GM18870 (cell line): ENCODE data around the gene NIT2.
"Not testable (repeated sequence)": the region's sequence is repeated elsewhere in the genome, so short reads cannot be mapped to it uniquely, and the experiment has no call there.

Experiments used
- ATAC-seq: cut with Tn5 transposase; IDR thresholded peaks from one replicate; pipeline ENCODE4 v1.9.1; 2021; ENCODE audit warnings: moderate library complexity; ENCODE audit not compliant: unreplicated experiment

Gene NIT2

DNA sequence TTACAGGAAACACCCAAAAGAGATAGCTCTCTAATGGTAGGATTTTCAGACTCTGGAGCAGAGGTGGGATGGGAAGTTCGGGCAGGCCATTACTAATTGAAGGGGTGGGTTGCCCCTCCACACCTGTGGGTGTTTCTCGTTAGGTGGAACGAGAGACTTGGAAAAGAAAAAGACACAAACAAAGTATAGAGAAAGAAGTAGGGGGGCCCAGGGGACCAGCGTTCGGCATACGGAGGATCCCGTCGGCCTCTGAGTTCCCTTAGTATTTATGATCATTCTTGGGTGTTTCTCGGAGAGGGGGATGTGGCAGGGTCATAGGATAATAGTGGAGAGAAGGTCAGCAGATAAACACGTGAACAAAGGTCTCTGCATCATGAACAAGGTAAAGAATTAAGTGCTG lies 1.7 kb downstream of the NIT2 start:
- ATAC-seq: not testable (repeated sequence)

GRCh38 chr3:100338911-100339310 lies 4.4 kb downstream of the NIT2 start:
- ATAC-seq: no peak

DNA sequence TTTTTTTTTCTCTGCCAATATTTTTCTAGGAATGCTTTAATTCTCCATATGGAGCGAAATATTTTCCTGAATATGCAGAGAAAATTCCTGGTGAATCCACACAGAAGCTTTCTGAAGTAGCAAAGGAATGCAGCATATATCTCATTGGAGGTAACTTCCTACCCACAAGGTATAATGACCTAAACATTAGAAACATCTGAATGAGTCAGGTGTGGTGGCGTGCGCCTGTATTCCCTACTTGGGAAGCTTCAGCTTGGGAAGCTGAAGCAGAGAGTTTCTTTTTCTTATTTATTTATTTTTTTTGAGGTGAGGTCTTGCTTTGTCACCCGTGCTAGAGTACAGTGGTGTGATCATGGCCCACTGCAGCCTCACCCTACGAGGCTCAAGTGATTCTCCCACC lies 5.2 kb downstream of the NIT2 start:
- no peak for ATAC-seq

DNA sequence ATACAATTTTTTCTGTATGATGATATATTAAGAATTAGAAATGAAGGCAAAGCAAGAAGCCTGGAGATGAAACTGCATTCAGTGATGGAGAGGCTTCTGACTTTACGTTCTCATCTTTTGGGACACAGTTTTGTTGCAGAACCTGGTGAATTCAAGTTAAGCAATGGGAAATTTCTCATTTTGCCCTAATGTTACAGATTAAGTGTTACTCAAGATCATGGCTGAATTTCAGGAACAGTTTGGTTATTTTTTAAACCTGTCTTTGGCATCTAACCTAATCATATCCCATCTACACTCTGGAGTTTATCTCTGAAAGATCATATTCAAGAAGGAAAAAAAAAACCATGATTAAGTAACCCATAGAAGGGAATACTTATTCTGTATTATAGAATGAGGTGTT lies 6.0 kb downstream of the NIT2 start:
- no peak for ATAC-seq

- no peak for ATAC-seq
Measured at GRCh38 chr3:100348727-100349126, 14.2 kb downstream of the NIT2 start.

GRCh38 chr3:100351770-100352169 lies 17.2 kb downstream of the NIT2 start:
- ATAC-seq: not testable (repeated sequence)

DNA sequence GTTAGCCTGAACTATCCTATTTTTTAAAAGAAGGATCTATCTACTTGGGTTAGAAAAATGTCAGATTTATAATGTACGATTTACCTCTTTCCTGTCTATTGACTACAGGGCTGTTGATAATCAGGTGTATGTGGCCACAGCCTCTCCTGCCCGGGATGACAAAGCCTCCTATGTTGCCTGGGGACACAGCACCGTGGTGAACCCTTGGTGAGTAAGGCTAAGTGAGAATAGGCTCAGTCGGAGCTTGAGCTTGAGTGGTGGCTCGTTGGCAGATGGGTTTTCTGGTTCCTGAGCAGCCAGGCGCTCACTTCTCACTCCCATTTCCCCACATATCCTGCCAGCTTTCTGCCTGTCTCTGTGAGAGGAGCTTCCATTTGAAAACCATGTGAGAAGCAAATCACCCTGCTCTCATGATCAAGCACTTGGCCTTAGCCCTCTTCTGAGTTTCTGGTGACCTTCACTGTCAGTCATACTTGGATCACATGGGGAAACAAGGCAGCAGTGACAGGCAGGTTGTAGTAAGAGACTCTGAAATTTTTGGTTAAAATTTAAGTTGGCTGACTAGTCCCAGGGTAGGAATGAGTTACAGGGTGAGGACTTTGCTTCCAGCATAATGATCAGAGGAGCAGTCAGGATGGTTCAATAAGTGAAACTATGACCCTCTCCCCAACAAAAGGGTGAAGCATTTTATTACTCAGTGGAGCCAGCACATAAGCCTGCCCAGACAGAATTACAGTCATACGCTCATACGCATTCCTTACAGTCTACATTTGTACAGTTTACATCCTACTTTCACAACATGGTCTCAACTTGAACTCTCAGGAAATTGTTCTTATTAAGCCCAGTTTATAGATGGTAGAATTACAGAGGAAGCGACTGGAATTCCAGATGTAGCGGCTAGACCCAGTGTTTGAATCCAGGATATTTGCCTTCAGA lies 18.0 kb downstream of the NIT2 start:
- no peak for ATAC-seq

GRCh38 chr3:100354850-100355249 lies 20.3 kb downstream of the NIT2 start:
- peak; percentile 60 for ATAC-seq

DNA sequence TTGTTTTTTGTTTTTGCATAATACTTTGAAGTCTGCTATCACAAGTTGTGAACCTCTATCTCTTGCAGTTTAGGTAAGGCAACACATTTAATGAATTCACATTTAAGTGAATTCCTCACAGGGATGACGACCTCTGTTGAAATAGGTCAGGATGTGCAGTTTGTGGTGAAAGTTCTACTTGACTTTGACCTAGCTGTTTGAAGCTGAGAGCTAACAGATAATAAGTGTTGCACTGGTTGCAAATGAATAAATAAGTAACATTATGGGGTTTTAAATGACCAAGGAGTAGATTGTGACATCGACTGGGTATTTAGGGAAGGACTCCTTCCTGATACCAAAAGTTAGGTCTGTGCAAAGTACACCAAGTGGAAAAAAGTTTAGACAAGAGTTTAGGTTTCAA lies 23.9 kb downstream of the NIT2 start:
- no peak for ATAC-seq

- ATAC-seq: no peak
Measured at GRCh38 chr3:100359035-100359434, 24.5 kb downstream of the NIT2 start.

- ATAC-seq: no peak
Measured at GRCh38 chr3:100360757-100361496, 26.4 kb downstream of the NIT2 start.

GRCh38 chr3:100361897-100362296 lies 27.3 kb downstream of the NIT2 start:
- ATAC-seq: no peak

DNA sequence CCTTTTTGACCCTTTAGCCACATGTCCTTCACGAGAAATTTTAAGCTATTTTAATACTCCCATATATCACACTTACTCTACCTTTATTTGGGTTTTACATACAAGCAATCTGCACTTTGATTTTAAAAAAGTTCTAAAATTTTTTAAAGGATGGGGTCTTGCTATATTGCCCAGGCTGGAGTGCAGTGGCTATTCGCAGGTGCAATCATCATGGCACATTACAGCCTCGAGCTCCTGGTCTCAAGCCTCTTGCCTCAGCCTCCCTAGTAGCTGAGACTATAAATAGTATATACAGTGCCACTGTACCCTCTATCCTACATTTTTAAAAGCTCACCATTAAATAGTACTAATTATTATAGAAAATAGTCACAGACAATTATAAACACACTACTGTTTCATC lies 29.9 kb downstream of the NIT2 start:
- no peak for ATAC-seq

- ATAC-seq: no peak
Measured at GRCh38 chr3:100366424-100366823, 31.9 kb downstream of the NIT2 start.

DNA sequence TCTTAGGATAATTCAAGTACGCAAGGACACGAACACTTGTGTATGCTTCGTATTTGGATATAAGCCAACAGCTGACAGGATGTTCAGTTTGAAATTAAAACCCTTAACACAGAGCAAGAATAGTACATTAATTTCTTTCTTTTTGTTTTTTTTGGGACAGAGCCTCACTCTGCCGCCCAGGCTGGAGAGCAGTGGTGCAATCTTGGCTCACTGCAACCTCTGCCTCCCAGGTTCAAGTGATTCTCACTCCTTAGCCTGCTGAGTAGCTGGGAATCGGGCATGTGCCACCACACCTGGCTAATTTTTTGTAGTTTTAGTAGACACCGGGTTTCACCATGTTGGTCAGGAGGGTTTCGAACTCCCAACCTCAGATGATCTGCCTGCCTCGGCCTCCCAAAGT lies 33.9 kb downstream of the NIT2 start:
- ATAC-seq: no peak

- no peak for ATAC-seq
Measured at GRCh38 chr3:100370756-100371155, 36.2 kb downstream of the NIT2 start.

DNA sequence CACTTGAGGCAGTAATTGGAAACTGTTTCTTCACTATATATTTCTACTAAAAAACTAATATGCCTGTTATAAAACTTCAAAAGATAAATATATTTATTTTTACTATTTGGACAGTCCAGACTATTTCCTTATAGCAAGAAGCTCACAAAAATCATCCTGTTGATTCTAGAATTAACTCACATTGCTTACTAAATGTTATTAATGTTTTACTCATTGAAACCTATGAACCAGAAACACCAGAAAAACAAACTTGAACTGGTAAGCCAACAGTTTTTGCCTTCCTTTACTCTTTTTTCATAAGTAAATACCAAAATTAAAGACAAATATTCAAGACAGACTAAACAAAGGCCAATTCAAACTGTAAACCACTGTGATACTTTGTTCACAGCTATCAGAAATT lies 40.0 kb downstream of the NIT2 start:
- no peak for ATAC-seq

DNA sequence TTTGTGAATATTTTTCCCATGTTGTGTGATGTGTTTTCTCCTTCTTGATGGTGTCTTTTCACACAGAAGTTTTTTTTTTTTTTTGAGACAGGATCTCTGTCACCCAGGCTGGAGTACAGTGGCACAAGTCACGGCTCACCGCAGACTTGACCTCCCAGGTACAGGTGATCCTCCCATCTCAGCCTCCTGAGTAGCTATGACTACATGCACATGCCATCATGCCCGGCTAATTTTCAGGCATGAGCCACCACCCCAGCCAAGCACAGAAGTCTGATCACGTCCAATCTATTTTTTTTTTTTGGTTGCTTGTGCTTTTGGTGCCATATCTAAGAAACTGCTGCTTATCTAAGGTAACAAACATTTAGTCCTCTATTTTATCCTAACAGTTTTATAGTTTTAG lies 41.7 kb downstream of the NIT2 start:
- ATAC-seq: no peak

DNA sequence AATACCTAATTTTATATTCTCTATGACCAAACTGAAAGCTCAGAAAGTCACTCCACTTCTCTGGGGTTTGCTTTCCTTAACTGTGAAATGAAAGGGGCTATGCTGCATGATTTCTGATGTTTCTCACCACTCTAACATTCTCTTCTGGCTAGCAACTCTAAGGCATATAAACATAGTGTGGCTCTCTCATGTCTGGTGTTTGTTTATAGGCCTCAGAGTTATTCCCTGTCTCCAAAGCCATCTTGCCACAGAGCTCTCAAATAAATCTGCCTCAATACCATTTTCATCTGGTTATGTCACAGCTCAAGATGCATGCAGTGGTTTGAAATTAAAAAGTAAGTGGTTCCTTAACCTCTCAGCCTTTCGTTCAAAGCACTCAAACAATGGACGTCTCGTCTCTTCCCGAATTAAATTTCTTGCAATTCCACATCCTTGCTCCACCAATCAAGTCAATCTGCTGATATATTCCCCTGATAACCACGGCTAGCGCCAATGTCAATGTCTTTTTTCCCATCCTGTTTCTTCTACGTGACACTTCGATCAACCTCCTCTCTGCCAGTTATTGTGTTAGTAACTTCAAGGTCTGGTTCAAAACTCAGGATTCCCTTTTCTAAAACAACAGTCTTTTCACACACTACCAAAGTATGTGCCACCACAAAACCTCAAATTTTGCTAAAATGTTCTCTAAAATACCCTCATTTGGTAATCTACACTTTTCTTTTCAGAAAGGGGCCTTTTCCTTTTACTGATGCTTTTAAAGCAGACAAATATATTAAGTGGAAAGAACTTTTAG lies 50.4 kb downstream of the NIT2 start:
- ATAC-seq: no peak

GRCh38 chr3:100386437-100387074 lies 52.0 kb downstream of the NIT2 start:
- ATAC-seq: no peak

GRCh38 chr3:100389025-100389424 lies 54.5 kb downstream of the NIT2 start:
- ATAC-seq: no peak
